NCI-H345 treated with DMSO at 0.1 percent for 48 hours (cell line): ENCODE data around the gene SRXN1.

ENCODE experiments used
- DNase-seq: peaks from one replicate; lab custom pipeline; 2025; ENCODE audit not compliant: unreplicated experiment; lab: John Stamatoyannopoulos, UW

SRXN1 gene

DNA sequence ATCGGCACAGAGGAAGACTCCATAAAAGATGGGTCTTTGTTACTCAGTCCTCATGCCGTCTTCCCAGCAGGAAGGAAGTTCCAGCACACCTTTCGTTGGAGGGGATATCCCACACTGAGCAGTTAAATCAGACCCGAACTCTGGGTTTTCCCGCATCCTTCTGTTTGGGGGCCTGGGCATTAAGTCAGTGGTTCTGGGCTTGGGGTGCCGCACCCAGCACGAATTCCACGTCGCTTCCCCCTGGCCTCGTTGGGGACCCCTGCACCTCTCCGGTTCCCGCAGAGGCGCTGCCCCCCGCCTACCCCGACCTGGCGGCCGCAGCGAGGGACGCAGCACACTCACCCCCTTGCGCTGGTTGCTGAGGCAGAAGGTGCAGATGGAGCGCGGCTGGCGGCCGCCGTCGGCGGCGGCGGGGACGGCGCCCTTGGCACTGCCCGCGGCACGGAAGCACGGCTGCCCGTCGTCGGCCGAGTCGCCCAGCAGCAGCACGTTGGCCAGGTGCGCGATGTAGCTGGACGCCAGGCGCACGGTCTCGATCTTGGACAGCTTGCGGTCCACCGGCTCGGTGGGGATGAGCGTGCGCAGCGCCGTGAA is 43.5 kb downstream of the SRXN1 start:
- no peak for DNase-seq

DNA sequence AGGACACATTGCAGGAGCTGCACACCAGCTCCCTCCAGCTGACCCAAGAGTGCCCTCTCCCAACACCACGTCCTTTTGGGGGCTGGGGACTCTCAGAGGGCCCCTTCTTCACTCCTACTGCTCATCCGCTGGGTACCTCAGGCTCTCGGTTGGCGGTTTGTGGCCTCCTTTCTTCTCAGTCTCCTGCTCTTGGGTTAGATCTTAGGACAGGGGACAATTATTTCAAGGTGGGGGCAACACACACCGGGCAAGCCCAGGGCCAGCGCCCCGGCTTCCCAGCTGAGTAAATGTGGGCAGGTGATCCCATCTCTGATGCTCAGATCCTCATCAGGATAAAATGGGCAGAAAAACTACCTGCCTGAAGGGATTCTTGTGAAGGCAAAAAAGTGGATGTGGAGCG is 44.0 kb downstream of the SRXN1 start:
- DNase-seq = no peak

DNA sequence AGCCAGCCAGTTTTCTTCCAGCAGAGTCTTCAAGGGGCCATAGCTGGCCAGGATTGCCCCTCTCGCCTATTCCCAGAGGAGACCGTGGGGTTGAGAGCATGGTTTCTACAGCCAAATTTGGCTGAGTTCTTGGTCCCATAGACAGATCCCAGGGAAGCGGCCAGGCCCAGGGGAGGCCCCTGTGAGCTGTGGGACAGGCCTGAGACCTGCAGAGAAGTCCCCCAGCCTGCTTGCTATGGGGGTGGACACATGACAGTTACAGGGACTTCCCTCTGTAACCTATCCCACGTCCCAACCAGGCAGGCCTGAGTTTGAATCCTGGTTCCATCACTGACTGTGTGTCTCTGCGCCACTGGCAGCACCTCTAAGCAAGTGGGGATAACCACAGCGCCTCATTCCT is 45.5 kb downstream of the SRXN1 start:
- DNase-seq = no peak

DNA sequence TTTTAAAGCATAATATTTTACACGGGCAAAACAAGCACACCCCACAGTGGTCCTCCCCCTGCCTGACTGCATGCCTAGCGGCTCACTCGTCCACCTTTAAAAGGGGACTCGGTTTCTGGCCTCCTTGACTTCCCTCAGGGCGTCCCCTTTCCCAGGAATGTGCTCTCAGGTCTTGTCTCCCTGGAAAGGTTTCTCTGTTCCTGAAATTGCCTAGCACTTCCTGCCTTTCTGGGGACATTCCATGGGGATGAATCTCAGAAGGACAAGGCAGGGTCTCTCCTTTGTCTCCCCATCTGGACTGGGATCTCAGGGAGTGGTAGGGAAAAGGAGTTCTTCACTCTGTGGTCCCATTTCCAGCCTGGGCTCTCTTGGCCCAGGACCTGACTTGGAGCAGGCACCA is 47.8 kb downstream of the SRXN1 start:
- no peak for DNase-seq

DNA sequence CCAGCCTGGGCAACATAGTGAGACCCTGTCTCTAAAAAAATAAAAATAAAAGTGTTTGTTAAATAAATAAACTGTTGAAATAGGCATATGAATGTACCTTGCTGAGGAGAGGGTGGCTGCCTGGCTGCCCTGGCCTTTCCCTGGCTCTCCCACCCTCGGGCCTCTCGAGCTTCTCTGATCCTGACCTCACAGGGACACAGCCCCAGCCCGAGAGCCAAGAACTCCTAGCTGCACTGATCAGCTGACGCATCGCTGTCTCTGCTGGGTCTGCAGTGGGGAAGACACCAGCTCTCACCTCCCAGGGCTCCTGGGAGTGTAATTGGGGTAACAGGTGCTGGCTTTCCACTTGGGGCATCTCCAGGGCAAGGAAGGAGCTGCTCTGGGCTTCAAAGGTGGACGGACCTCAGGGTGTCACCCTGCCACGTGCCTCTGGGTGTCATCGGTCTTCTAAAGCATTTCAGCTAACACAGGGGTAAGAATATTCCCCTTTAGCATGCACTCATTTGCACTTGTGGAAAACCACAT is 49.8 kb downstream of the SRXN1 start:
- DNase-seq = no peak

DNA sequence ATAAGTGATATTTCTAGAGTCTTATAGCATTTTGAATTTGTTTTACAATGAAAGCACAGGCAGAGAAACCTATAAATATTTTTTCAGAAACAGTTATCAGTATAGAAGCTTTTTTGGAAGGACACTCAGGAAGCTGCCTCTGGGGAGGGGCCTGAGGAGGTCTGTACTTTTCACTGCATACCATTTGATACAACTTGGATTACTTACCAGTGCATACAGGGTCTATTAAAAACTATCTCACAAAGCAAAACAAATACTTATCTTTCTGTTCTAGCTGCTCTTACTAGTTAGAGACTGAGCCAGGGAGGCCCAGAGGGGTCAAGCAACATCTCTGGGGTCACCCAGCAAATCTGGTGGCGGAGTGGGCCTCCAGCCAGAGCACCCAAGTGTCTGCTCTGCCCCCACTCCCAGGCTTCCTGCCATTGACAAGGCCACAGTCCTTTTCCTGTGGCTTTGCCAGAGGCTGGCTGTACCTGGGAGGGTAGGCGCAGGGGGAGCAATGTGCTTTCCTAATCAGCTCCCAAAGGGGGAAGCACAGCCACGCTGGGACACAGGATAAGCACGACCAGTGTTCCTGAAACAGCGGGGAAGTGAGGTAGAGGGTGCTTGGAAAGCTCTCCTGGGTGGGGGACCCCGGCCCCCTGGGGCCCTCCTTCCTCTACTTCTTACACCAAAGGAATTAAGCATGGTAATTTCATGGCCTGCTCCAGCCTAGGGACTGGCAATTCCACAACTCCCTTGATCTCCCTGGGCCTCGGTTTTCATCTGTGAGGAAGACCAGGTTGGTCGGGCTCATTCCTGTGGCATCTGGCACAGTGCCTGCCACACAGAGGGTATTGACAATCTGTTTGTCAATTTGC is 50.7 kb downstream of the SRXN1 start:
- DNase-seq = no peak

DNA sequence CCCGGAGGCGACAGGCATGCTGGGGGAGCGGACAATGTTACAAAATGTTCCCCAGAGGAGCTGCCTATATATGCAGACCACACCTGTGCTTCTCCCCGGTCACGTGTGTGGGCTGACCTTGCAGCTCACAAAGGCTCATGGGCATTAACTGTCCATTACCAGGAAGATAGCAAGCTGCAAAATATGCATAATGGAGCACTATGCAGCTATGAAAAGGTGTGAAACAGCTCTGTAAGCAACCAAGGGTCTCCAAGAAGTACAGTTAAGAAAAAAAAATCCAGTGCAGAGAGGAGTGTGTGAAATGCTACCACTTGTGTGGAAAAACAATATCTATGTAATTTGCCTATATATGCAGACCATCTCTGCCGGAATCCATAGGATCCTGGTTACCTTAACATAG is 52.3 kb downstream of the SRXN1 start:
- DNase-seq = no peak

DNA sequence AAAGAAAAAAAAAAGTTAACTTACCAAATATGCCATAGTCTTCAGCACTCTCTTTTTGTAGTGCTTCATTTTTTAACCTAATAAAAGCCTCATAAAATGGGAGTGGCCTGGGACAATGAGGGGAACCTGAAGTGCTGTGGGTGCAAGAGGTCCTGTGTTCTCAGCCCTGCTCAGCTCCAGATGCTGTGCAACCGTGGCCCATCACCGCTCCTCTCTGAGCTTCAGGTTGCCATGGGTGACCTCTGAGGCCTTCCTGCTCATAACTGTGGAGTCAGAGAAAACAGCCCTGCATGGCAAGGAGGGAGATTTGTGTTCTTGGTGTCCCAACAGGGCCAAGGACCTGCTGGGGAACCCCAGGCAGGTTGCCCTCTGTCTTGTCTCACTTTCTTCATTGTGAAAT is 52.9 kb downstream of the SRXN1 start:
- no peak for DNase-seq

DNA sequence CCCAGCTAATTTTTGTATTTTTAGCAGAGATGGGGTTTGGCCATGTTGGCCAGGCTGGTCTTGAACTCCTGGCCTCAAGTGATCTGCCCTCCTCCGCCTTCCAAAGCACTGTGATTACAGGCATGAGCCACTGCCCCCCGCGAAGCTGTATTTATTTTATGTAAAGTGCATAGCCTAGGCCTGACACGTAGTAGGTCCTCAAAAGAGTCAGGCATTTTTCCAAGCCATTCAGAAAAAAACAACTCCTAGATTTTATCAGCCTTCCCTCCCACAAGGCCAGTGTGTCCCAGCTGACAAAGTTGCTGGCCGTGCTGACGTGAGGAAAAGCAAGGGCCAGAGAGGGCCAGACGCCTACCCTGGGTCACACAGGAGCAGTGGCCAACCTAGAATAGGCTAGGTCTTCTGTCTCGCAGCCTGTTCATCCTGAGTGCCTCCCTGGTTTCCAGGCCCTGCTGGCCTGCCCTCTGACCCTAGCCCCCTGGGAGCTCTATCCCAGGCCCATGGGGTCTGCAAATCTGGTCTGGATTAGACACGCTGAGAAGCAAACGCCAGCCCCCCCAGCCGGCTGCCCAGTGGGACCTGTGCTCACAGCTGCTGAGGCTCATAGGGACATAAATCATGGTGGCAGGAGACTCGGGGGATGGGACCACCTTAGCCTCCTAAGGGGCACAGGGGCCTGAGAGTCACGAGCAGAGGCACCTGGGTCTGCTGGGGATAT is 54.7 kb downstream of the SRXN1 start:
- no peak for DNase-seq

DNA sequence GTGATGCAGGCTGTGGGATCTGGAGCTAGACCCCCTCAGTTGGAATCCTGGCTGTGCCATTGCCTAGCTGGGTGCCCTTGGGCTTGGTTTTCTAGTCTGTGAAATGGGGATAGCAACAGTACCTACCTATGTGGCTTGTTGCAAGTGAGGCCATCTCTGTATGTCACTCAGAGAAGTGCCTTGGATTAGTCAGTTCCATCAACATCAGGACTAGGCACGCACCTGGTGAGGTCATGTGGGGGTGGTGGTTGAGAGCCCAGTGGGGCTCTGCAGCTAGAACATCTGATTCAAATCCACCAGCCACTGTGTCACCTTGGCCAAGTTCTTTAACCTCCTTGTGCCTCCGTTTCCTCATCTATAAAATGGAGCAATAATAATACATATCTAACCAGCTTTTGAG is 55.4 kb downstream of the SRXN1 start:
- no peak for DNase-seq
